ENCODE results near the gene AKAP17A.
"Not testable (repeated sequence)": the region's sequence is repeated elsewhere in the genome, so short reads cannot be mapped to it uniquely, and the experiment has no call there.

Gene AKAP17A

GRCh38 chrX:1618689-1619088, 27.3 kb downstream of the AKAP17A start:
- DNase-seq (ENCODE audit: low read depth in 1 of 2, low spot score in 1 of 2): no peak
- TF ChIP-seq POLR2AphosphoS5 (IDR thresholded peaks at IDR 0.05; ENCODE audit: low read depth) (no peak), GABPA (IDR thresholded peaks at IDR 0.05; ENCODE audit: low read depth) (no peak), REST (IDR thresholded peaks at IDR 0.05; ENCODE audit: insufficient replicate concordance, low read depth) (no peak), SPI1 (IDR thresholded peaks at IDR 0.05; ENCODE audit: borderline replicate concordance, low read depth) (no peak), CTCF (IDR thresholded peaks at IDR 0.05; ENCODE audit: insufficient read depth, low read length) (no peak)
- H3K27me3 ChIP-seq (ENCODE audit: insufficient read depth, poor library complexity, severe bottlenecking): no peaks in the 10 kb centered on the region

GRCh38 chrX:1623691-1624090, 32.3 kb downstream of the AKAP17A start:
- no peak overlapping the region for H3K4me3 ChIP-seq (replicated peaks; ENCODE audit: insufficient read depth, low read length)
- H3K27me3 ChIP-seq (ENCODE audit: insufficient read depth, poor library complexity, severe bottlenecking): peaks cover 3% of the 10 kb centered on the region
- TF ChIP-seq POLR2AphosphoS5 (IDR thresholded peaks at IDR 0.05; ENCODE audit: low read depth): no peak
- no peak for TF ChIP-seq GABPA (IDR thresholded peaks at IDR 0.05; ENCODE audit: low read depth)
- TF ChIP-seq CTCF (IDR thresholded peaks at IDR 0.05; ENCODE audit: insufficient read depth, low read length): no peak
- no peak for TF ChIP-seq REST (IDR thresholded peaks at IDR 0.05; ENCODE audit: insufficient replicate concordance, low read depth)
- TF ChIP-seq SPI1 (IDR thresholded peaks at IDR 0.05; ENCODE audit: borderline replicate concordance, low read depth): no peak
- no peak for DNase-seq (ENCODE audit: low read depth in 1 of 2, low spot score in 1 of 2)
- H3K27ac ChIP-seq (replicated peaks): no peak overlapping the region

More at GRCh38 chrX:1618689-1619088, 27.3 kb downstream of the AKAP17A start:
- Histone ChIP-seq H3K27ac (replicated peaks) (no peak overlapping the region), H3K4me3 (replicated peaks; ENCODE audit: insufficient read depth, low read length) (no peak overlapping the region)

- not testable (repeated sequence) for DNase-seq (ENCODE audit: low read depth in 1 of 2, low spot score in 1 of 2); H3K4me3 ChIP-seq (replicated peaks; ENCODE audit: insufficient read depth, low read length)
Observed at GRCh38 chrX:1624158-1624860, 32.9 kb downstream of the AKAP17A start.

GRCh38 chrX:1624861-1625215, 33.4 kb downstream of the AKAP17A start:
- H3K27ac ChIP-seq (replicated peaks); H3K27me3 ChIP-seq (ENCODE audit: insufficient read depth, poor library complexity, severe bottlenecking); H3K4me3 ChIP-seq (replicated peaks; ENCODE audit: insufficient read depth, low read length); DNase-seq (ENCODE audit: low read depth in 1 of 2, low spot score in 1 of 2): not testable (repeated sequence)

More at GRCh38 chrX:1624158-1624860, 32.9 kb downstream of the AKAP17A start:
- not testable (repeated sequence) for H3K27me3 ChIP-seq (ENCODE audit: insufficient read depth, poor library complexity, severe bottlenecking); H3K27ac ChIP-seq (replicated peaks)

GRCh38 chrX:1629244-1629643, 37.8 kb downstream of the AKAP17A start:
- no peak for TF ChIP-seq POLR2AphosphoS5 (IDR thresholded peaks at IDR 0.05; ENCODE audit: low read depth)
- no peak for TF ChIP-seq GABPA (IDR thresholded peaks at IDR 0.05; ENCODE audit: low read depth)
- TF ChIP-seq REST (IDR thresholded peaks at IDR 0.05; ENCODE audit: insufficient replicate concordance, low read depth): no peak
- TF ChIP-seq CTCF (IDR thresholded peaks at IDR 0.05; ENCODE audit: insufficient read depth, low read length): no peak
- no peak for TF ChIP-seq SPI1 (IDR thresholded peaks at IDR 0.05; ENCODE audit: borderline replicate concordance, low read depth)
- no peak overlapping the region for H3K4me3 ChIP-seq (replicated peaks; ENCODE audit: insufficient read depth, low read length)
- no peaks in the 10 kb centered on the region for H3K27me3 ChIP-seq (ENCODE audit: insufficient read depth, poor library complexity, severe bottlenecking)
- no peak overlapping the region for H3K27ac ChIP-seq (replicated peaks)
- no peak for DNase-seq (ENCODE audit: low read depth in 1 of 2, low spot score in 1 of 2)

Data from HL-60 (cell line).